Stimulated activated CD8-positive, alpha-beta memory T cell treated with anti-CD3 and anti-CD28 coated beads, Interleukin-15, amount 100 ng/mL, for 1 hour (primary cell): ENCODE measurements around the gene UMODL1.
"Not testable (repeated sequence)": the region's sequence is repeated elsewhere in the genome, so short reads cannot be mapped to it uniquely, and the experiment has no call there.

Experiments used
- DNase-seq: peaks from one replicate; pipeline ENCODE4 v3.0.0-alpha.2; 2020; ENCODE audit warnings: low read depth

UMODL1 gene

DNA sequence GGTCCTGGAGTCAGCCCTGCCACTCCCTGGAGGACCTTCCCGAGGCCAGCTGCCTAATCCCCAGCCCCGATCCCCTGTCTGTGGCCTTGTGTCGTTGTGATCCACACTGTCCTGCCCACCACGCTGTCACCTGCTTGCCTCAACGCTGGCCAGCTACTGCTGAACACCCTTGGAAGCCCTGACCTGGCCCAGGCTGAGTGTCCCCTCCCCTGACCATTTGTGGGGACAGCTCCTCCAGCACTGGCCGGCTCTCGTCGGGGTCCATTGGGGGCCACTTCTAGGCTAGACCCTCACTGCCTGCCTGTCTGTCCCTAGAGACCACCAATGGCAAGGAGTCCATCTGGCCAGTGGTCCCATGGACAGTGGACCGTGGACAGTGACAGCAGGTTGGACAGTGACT is 12.0 kb upstream of the UMODL1 start:
- DNase-seq = no peak

DNA sequence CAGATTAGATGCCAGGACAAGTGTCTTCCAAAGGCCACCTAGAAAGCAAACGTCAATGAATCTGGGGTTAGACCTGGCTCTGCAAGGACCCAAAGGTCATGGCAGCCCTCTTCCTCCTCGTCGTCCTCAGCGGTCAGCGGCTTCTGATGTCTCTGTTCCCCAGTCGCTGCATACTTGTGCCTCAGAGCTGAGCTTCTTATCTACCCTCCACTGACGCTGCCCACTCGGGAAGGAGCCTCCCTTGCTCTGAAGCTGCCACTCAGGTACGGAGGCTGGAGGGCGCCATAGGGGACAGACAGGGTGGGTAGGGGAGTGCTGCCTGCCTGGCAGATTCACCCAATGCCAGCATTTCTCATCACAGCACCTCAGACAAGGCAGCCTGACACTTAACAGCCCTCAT is 11.4 kb upstream of the UMODL1 start:
- DNase-seq = no peak

- DNase-seq = no peak
These were observed 11.0 kb upstream of the UMODL1 start for GRCh38 chr21:42060166-42060565.

- no peak for DNase-seq
These were observed 9.7 kb upstream of the UMODL1 start for GRCh38 chr21:42061195-42061985.

DNA sequence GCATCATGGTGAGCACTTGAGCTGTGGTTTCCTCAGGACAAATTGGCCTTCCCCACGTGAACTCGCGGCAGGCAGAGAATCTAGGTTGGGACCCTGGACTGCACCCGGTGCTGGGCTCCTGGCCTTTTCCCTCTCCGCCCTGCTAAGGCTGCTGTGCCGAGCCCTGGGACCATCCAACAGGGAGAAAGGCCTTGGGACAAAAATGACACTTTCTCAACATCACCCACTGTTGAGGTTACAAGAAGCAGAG is 9.2 kb upstream of the UMODL1 start:
- DNase-seq = no peak

DNA sequence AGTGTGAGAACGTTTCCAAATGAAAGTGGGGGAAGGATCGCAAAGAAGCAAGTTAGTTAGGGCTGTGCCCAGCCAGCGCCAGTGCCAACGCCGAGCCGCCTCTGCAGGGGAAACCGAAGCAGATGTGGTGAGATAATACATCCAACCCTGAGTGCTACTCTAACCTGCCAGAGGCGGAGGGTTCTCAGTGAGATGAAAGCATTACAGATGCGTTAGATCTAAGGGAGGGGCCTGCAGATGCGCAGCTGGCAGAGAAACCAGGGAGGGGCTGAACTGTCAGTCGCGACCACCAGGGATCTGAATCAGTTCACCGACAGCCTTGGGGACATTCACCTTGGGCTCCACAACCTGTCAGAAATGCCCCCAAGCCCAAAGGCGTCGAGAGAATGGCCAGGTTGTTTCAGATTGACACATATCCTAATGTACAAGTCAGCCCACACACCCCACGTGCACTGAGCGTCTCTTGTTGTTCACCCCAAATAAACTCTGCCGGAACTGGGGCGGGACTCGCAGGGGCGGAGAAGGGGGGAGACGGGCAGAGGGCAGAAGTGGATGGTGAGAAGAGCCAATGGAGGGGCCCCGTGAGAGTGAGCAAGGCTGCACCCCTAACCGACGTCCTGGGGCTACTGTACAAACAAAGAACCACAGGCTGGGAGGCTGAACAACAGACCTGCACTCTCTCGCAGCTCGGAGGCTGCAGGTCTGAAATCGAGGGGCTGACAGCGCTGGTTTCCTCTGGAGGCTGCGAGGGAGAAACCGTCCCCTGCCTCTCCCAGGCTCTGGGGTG is 8.7 kb upstream of the UMODL1 start:
- DNase-seq = peak; percentile 68

DNA sequence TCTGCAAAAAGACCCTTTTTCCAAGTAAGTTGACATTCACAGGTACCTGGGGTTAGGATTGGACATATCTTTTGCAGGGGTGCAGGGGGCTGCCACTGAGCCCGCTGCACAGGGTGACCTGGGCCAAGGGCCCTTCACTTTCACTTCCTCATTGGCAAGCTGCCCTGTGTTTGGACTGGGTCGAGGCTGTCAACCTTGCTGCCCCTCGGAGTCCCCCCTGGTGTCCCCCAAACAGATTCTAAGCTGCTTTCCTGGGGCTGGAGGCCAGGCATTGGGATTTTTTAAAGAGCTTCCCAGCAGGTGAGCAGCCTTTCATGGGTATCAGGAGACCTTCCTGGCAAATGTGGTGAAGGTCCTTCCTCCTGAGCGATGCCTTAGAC is 7.9 kb upstream of the UMODL1 start:
- DNase-seq = no peak

DNA sequence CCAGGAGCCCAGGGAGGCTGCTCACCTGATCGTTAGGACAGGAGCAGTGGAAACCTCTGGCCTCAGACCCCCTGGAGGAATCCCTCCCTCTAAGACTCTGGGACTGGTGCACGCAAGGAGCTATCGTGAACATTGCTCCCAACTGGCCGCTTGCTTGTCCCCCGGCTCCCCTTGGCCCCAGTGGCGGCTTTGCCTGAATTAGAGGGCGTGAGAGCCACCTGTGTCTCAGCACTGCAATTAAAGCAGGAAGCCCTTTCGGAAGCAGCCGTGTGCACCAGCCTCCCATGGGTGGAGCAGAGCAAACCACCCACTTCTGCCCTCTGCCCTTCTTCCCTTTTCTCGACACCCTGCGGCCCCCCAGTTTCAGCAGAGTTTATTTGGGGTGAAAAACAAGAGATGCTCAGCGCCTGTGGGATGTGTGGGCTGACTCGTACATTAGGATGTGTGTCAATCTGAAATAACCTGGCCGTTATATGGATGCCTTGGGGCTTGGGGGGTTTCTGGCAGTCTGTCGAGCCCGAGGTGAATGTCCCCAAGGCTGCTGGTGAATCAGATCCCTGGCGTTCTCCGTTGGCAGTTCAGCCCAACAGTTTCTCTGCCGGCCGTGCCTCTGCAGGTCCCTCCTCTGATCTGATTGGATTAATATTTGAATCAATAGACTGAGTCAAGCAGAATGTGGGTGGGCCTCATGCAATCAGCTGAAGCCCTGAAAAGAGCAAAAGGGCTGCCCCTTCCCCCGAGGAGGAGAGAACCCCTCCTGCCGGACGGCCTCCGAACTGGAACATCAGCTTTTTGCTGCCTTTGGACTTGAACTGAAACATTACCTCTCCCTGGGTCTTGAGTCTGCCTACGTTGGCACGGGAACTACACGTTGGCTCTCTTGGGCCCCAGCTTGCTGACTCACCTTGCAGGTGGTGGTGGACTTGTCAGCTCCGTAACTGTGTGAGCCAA is 7.3 kb upstream of the UMODL1 start:
- DNase-seq = no peak

GRCh38 chr21:42066521-42066920 is 4.6 kb upstream of the UMODL1 start:
- DNase-seq = no peak

- no peak for DNase-seq
These were observed 3.4 kb upstream of the UMODL1 start for GRCh38 chr21:42067531-42068255.

- DNase-seq = no peak
These were observed 2.9 kb upstream of the UMODL1 start for GRCh38 chr21:42068256-42068545.

- no peak for DNase-seq
These were observed 2.5 kb upstream of the UMODL1 start for GRCh38 chr21:42068592-42068991.

DNA sequence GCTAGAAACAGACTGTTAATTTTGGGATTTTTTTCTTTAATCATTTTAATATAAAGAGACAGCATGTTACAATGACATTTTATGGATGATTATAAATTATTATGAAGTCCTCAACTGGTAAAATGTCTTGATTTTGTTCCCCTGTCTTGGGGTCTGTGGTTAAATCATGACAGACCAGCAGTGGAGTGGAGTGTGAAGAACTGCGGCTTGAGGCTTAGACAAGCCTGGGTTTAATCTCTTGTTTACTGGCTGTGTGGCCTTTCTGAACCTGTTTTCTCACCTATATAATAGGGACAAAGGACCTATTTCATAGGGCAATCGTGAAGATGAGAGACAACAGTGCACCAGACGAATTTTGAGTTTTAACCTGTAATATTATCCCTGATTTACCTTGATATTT is 1.8 kb upstream of the UMODL1 start:
- no peak for DNase-seq

DNA sequence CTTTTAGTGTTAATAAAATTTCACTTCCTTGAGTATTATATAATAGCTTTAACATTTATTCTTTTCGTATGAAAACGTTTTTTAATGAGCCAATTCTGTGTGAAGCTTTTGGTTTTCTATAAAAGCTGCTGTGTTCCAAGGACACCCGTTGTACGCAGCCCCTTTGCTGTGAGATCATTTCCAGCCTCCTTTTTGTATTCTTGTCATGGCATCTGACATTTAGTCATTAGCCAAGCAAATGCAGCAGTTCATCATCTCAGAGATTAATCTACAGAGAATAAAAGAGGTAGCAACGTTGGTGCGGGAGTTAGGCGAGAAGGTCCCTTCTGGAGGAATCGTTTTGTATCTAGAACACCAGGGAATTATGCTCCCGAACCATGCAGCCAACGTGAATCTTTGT is 1.3 kb upstream of the UMODL1 start:
- DNase-seq = no peak

DNA sequence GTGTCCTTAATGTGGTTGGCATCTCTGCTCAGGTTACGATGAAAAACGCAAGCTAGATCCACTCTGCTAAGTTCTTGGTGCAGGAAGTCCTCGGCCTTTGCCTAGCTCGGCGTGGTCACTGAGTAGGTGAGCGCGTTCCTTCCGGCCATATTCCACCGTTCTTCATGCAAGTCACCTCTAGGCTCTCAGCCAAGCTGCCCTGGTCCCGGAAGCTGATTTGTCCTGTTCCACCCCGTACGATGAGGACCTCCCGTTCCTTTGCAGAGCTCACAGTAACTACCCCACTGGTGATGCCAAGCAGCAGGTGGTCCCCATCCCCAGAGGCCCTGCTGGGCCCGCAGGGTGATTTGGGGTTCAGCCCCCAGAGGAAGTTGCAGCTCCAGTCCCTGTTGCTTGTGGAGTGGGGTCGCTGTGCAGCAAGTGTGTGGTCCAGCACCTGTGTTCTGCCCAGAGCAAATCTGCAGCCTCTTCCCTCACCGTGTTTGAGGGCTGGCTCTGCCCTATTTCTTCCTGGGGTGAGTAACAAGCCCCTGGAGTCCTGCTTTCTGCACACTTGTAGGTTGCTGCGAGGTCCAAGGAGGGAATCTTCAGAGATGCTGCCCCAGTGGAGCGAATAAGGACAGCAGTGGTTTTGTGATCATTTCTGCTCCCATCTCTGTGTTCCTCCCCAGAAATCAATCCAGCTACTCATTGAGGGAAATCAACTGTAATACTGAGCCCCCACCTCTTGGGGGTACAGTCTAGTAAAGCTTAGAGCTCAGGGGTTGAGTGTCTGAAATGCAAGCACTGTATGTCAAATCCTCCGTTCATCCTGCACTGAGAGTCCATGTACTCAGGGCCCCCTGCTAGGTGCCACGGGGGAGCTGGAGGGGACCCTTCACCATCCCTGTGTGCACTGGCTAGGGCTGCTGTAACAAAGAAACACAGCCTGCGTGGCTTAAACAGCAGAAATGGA is 2.3 kb downstream of the UMODL1 start:
- DNase-seq = no peak

GRCh38 chr21:42075686-42076471 is 4.8 kb downstream of the UMODL1 start:
- no peak for DNase-seq

GRCh38 chr21:42077685-42078238 is 6.6 kb downstream of the UMODL1 start:
- DNase-seq = not testable (repeated sequence)

- DNase-seq = not testable (repeated sequence)
These were observed 7.3 kb downstream of the UMODL1 start for GRCh38 chr21:42078247-42079007.
